Inferior parietal cortex (tissue), 1 donor: ENCODE measurements around the gene RFFL.
"Not testable (repeated sequence)": the region's sequence is repeated elsewhere in the genome, so short reads cannot be mapped to it uniquely, and the experiment has no call there.

Experiments
- DNase-seq: peaks from one replicate; pipeline ENCODE4 v3.0.0-alpha.2; 2016; ENCODE audit errors: extremely low spot score

Gene RFFL

GRCh38 chr17:35063514-35064223, at the start of gene RFFL:
Gene RFFL (minus strand): TSS chr17:35063707. CDS start chr17:35026553, 37,154 bp downstream.
- peak; percentile 89 for DNase-seq

DNA sequence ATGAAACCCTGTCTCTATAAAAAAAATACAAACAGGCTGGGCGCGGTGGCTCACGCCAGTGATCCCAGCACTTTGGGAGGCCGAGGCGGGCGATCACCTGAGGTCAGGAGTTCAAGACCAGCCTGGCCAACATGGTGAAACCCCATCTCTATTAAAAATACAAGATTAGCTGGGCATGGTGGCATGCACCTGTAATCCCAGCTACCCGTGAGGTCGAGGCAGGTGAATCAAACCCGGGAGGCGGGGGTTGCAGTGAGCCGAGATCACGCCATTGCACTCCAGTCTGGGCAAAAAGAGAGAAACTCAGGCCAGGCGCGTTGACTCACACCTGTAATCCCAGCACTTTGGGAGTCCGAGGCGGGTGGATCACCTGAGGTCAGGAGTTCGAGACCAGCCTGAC, 47.3 kb upstream of the RFFL start:
- DNase-seq, result not testable (repeated sequence)

DNA sequence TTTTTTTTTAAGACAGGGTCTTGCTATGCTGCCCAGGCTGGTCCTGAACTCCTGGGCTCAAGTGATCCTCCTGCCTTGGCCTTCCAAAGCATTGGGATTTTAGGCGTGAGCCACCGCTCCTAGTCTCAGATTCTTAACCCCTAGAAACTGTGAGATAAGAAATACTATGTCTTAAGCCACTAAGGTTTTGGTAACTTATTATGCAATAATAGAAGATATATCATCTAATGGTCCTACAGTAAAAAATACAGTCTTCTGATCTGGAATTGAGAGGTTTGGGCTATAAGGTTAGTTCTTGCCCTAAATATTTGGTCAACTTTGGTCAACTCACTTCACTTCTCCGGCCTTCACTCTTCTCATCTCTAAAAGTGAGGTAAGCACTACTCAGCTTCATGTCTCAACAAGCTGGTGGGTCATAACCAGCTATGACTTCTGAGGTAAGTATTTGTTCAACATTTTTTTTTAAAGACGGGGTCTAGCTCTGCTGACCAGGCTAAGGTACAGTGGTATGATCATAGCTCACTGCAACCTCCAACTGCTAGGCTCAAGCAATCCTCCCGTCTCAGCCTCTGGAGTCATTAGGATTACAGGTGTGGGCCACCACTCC, 41.4 kb upstream of the RFFL start:
- DNase-seq, result no peak

- DNase-seq, result no peak
Observed at GRCh38 chr17:35103271-35103670, 39.8 kb upstream of the RFFL start.

- no peak for DNase-seq
Observed at GRCh38 chr17:35101725-35102124, 38.2 kb upstream of the RFFL start.

GRCh38 chr17:35101036-35101435, 37.5 kb upstream of the RFFL start:
- DNase-seq, result no peak

- DNase-seq, result no peak
Observed at GRCh38 chr17:35099908-35100307, 36.4 kb upstream of the RFFL start.

GRCh38 chr17:35097776-35098175, 34.3 kb upstream of the RFFL start:
- DNase-seq, result no peak

DNA sequence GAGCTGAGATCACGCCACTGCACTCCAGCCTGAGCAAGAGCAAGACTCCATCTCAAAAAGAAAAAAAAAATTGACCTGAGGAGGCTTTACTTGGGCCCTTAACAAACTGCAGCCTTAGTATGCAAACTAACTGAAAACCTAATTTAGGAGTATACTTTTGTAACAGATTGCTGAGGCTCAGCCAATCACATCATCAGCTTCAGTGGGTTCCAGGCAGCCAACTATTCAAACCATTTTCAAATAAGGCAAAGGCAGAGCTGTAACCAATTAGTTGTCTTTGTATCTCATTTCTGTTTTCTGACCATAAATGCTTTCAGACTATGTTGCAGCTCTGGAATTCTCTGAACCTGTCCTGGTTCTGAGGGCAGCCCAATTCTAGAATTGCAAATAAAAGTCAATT, 32.2 kb upstream of the RFFL start:
- DNase-seq, result no peak

GRCh38 chr17:35094902-35095301, 31.4 kb upstream of the RFFL start:
- no peak for DNase-seq

DNA sequence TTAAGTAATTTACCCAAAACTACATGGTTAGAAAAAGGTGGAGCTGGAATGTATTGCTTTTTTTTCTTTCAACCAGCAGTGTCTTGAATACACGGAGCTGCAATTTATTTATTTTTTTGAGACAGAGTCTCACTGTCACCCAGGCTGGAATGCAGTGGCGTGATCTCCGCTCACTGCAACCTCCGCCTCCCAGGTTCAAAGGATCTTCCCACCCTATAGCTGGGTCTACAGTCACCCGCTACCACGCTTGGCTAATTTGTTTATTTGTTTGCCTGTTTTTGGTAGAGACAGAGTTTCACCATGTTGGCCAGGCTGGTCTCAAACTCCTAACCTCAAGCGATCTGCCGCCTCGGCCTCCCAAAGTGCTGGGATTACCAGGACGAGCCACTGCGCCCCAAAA, 27.2 kb upstream of the RFFL start:
- not testable (repeated sequence) for DNase-seq

DNA sequence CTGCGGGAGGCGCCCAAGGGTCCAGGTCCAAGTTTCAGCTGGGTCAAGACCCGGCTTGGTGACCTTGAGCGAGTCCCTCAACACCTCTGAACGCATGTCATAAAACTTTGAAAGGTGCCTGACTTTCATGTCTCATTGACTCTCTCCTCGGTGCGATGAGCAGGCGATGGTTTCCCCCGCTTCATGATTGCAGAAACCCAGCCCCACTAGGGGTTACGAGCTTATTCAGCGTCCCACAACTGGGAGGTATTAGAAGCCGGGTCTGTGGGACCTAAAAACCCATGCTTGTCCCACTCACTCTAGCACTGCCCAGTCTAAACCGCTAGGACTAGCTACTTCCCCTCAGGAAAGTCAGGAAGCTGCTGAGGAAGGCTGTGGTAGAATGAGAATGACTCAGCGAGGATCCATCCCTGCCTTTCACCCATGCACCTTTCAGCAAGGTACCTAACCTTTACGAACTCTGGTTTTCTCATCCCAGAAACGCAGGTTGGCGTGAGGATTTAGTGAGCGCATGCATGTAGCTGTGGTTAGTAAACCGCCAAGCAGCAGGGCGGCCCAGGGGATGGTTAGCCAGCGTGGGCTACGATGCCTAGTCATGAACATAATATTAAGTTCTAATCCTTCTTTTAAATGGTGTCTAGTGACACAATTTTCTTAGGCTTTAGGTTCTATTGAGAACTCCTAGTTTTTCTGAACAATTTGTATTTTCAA, 26.2 kb upstream of the RFFL start:
- DNase-seq, result no peak

- DNase-seq, result peak; percentile 81
Observed at GRCh38 chr17:35088881-35089585, 25.5 kb upstream of the RFFL start.

- DNase-seq, result peak; percentile 69
Observed at GRCh38 chr17:35088356-35088880, 24.9 kb upstream of the RFFL start.

GRCh38 chr17:35087731-35088355, 24.3 kb upstream of the RFFL start:
- peak; percentile 61 for DNase-seq

DNA sequence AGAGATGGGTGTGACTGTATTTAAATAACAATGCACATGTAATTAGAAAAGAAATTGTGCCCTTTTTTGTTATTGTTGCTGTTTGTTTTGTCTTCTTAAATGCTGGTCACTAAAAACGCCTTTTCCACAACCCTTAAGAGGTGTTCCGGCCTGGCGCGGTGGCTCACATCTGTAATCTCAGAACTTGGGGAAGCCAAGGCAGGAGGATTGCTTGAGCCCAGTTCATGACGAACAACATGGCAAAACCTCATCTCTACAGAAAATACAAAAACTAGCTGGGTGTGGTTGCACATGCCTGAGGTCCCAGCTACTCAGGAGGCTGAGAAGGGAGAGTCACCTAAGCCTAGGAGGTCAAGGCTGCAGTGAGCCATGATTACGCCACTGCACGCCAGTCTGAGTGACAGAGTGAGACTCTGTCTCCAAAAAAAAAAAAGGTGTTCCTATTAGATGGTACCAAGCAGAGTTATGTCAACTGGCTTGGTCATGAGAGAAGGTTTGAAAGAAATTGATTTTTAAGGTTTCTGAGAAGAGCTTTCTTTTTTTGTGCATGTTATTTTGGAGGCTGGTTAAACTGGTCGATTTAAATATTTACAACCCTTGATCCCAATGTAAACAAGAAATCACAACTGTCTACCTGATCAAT, 23.5 kb upstream of the RFFL start:
- DNase-seq, result no peak

DNA sequence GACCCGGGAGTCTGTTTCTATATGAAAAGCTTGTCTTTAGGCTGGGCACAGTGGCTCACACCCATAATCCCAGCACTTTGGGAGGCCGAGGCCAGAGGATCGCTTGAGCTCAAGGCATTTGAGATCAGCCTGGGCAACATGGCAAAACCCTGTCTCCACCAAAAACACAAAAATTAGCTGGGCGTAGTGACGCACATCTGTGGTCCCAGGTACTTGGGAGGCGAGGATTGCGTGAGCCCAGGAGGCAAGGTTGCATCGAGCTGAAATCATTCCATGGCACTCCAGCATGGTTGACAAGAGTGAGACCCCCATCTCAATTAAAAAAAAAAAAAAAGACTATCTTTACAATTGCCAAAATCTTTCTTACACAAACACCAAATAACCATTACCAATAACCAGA, 22.7 kb upstream of the RFFL start:
- no peak for DNase-seq

GRCh38 chr17:35084987-35085386, 21.5 kb upstream of the RFFL start:
- DNase-seq, result no peak

DNA sequence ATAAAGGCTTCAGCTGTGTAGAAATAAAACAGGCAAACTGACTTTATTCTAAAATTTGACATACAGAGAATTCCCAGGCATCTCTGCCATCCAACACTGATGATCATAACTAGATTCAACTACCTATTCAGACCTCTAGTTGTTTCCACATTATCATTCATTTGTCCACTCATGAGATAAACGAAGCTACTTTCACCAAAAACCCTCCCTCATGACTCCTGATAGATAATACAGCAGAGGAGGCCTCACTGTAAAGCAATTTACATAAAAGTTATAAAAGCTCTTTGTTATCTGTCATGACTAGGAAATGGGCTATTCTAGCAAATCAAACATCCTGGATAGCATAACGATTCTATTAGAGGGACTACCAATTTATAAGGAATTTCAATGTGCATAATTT, 19.6 kb upstream of the RFFL start:
- DNase-seq, result no peak

GRCh38 chr17:35082073-35082657, 18.7 kb upstream of the RFFL start:
- no peak for DNase-seq

DNA sequence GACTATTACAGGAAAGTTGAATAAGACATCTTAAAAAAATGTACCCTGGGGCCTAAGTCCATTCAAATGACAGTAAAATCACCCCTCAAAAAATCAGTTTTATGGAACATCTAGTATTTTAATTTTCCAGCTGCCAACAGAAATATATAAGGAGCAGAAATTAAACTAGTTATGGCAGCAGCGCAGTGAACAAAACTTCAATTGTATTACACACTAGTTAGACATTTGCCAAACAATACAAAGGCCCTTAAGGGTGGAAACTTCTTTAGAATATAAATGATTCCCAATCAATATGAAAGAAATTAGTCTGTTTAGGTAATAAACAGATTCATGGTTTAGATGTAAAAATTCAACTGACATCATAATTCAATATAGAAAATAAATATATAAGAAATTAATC, 18.1 kb upstream of the RFFL start:
- DNase-seq, result no peak
